Psoas muscle (tissue), 8 donors: Measurements from ENCODE around the gene KATNBL1. TPM values are rescaled to one million over a fixed set of nuclear protein-coding genes. Genes with fewer than 3 reads are reported as not detected.
"Not testable (repeated sequence)": the region's sequence is repeated elsewhere in the genome, so short reads cannot be mapped to it uniquely, and the experiment has no call there.

Experiments used
- ATAC-seq, 4 donors: fragments of 200-7000 bp; cut with Tn5 transposase; one replicate each; pipeline ENCODE4 v1.9.1; 2020; ENCODE audit warnings: moderate library complexity in 3 of 4, mild to moderate bottlenecking in 2 of 4
- DNase-seq, 2 donors: peaks; one replicate each; pipeline ENCODE4 v3.0.0-alpha.2; 2020
- H3K27ac ChIP-seq: fragments of 200-600 bp; one replicate; pipeline ENCODE4 v1.8.0; 2022
- H3K27me3 ChIP-seq, 3 donors: fragments of 200-600 bp in 1 of 3; one replicate each; pipeline versions ENCODE4 v1.6.1 to v1.8.0; 2013 to 2022; ENCODE audit warnings: low read length in 2 of 3, mild to moderate bottlenecking in 2 of 3, moderate library complexity in 1 of 3; ENCODE audit not compliant: insufficient read depth in 3 of 3
- H3K36me3 ChIP-seq, 2 donors: fragments of 200-600 bp in 1 of 2; one replicate each; pipeline versions ENCODE4 v1.6.1 to v1.8.0; 2013 to 2022; ENCODE audit warnings: low read depth in 1 of 2, mild to moderate bottlenecking in 1 of 2, moderate library complexity in 1 of 2; ENCODE audit not compliant: insufficient read depth in 1 of 2
- H3K4me1 ChIP-seq: fragments of 200-600 bp; one replicate; pipeline ENCODE4 v1.8.0; 2022
- H3K4me3 ChIP-seq: fragments of 200-600 bp; one replicate; pipeline ENCODE4 v1.8.0; 2022; ENCODE audit warnings: mild to moderate bottlenecking
- H3K9me3 ChIP-seq: fragments of 200-600 bp; one replicate; pipeline ENCODE4 v1.8.0; 2022
- WGBS, 3 donors: extraction: QIAGEN DNeasy Blood & Tissue Kit; methylation state at CpG; one replicate each; pipeline versions ENCODE4 v1.1.6 to v1.1.7; 2013; 5-methylcytosine and 5-hydroxymethylcytosine counted together
- intact Hi-C, 2 donors: fragments of 100-400 bp; cut with DNase I; formaldehyde crosslinking; loops; one replicate each; pipeline versions ENCODE4 v1.11.0 to v1.14.2; 2022
- polyA plus RNA-seq, 3 donors: library from polyadenylated mRNA; stranded (reverse); fragments of 200-250 nt; gene quantifications; one replicate each; pipeline ENCODE4 v1.2.3, GENCODE V29; 2013
- total RNA-seq, 4 donors: library from RNA; stranded (reverse); fragmentation: NEBNext Ultra II Directional in 2 of 4; extraction: Animal tissue kit (Norgen Biotek cat#: 25700) in 2 of 4; gene quantifications; one replicate each; pipeline versions ENCODE4 v1.2.1 to v1.2.4, GENCODE V29; 2021 to 2023
- TF ChIP-seq, protein P1 (sequence below): fragments of 200-600 bp; IDR thresholded peaks from one replicate; pipeline ENCODE4 v1.8.0; 2022; ENCODE audit warnings: antibody characterized with exemption
- donor health status: healthy with polysubstance abuse.
- donor health status: DM: no; HTN: no; CAD: no; lungs with moderate emphysema.
- donor health status: Bipolar disorder and iron deficiency.
- donor health status: healthy.
- donor health status: DM: yes; HTN: yes; CAD: no.
- donor health status: DM: no; HTN: no; CAD: no.
- donor health status: DM: no; HTN: no; CAD: no.
- donor health status: DM: yes; HTN: yes; CAD: no.

Gene KATNBL1
- total and polyA plus RNA-seq, 7 donors, result 10.4 to 22.3 (median 17.3) TPM

DNA sequence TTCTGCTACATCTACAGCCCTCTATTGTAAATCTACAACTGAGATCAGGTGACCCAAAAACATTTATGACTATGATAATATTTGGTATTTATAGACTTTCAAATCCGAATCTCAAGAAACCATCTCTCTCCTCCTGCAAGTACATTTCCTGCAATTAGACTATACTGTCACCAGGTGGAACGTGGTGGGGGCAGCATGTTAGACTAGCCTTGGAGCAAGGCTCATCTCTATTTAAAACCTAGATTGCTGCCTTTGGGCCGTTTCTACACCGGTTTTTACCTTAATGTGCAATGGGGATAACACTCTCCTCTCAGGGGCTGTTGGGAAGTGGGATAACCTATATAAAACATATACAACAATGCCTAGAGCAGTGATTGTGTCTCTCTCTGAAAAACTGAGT, 3.8 kb upstream of the KATNBL1 start:
- 38 to 46% (median 40%) methylated on average over 4 of the region's 4 CpGs for WGBS, 3 donors
- H3K4me3 ChIP-seq, result no peak overlapping the region
- TF ChIP-seq, protein P1, sequence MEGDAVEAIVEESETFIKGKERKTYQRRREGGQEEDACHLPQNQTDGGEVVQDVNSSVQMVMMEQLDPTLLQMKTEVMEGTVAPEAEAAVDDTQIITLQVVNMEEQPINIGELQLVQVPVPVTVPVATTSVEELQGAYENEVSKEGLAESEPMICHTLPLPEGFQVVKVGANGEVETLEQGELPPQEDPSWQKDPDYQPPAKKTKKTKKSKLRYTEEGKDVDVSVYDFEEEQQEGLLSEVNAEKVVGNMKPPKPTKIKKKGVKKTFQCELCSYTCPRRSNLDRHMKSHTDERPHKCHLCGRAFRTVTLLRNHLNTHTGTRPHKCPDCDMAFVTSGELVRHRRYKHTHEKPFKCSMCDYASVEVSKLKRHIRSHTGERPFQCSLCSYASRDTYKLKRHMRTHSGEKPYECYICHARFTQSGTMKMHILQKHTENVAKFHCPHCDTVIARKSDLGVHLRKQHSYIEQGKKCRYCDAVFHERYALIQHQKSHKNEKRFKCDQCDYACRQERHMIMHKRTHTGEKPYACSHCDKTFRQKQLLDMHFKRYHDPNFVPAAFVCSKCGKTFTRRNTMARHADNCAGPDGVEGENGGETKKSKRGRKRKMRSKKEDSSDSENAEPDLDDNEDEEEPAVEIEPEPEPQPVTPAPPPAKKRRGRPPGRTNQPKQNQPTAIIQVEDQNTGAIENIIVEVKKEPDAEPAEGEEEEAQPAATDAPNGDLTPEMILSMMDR, result no peak
- DNase-seq, result no peak
- no peaks in the 10 kb centered on the region for H3K27me3 ChIP-seq
- no peak overlapping the region for H3K27ac ChIP-seq
- intact Hi-C loops, result loop anchor here in 1 of 2 donors (5.0 kb wide), 1 partner anchor 101 kb away; no protein-coding TSS in a partner anchor
- peaks cover 5% of the 10 kb centered on the region for H3K4me1 ChIP-seq
- ATAC-seq, result no peak
- H3K36me3 ChIP-seq, result no peaks in the 10 kb centered on the region
- H3K9me3 ChIP-seq, result no peaks in the 10 kb centered on the region

DNA sequence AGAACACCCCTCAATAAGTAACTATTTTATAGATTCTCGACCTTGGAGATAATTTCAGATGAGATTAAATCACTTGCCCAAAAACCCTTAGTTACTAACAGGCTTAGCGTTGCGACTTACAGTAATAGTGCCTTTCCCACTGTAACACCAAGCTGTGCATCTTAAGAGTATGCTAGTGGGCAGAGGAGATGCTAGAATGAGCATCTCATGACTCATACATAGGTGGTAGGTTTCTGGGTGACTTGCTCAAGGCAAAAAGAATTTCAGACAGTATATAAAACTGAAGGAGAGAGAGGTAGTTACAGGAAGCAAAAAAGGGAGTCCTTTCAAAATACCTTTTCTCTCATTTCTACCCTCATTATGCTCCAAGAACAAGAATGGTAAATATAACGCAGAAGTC, 3.9 kb downstream of the KATNBL1 start:
- TF ChIP-seq, protein P1, result no peak
- DNase-seq (no peak), ATAC-seq (no peak)
- no peaks in the 10 kb centered on the region for H3K9me3 ChIP-seq
- H3K4me1 ChIP-seq, result peaks cover 8% of the 10 kb centered on the region
- no peaks in the 10 kb centered on the region for H3K36me3 ChIP-seq
- no peaks in the 10 kb centered on the region for H3K27me3 ChIP-seq
- 93 to 97% (median 95%) methylated on average over 4 of the region's 4 CpGs for WGBS, 3 donors
- H3K4me3 ChIP-seq, result no peak overlapping the region
- intact Hi-C loops, result no loop called here
- no peak overlapping the region for H3K27ac ChIP-seq

DNA sequence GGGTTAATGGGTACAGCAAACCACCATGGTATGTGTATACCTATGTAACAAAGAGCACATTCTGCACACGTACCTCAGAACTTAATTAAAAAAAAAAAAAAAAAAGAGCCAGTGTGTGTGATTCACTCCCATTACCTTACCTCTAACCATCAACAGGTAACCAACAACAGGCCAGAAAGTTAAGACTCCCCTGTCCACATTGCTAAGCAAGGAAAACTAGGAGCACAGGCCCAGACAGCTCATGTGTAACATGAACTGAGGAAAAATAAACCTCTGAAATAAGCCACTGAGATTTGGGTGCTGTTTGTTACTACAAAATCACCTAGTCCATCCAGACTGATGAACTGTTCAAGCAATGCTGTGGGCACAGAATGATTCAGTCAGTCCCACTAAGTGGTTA, 6.0 kb downstream of the KATNBL1 start:
- intact Hi-C loops, result no loop called here
- Histone ChIP-seq H3K36me3 (no peaks in the 10 kb centered on the region), H3K27ac (no peak overlapping the region), H3K9me3 (no peaks in the 10 kb centered on the region), H3K27me3 (no peaks in the 10 kb centered on the region), H3K4me3 (no peak overlapping the region), H3K4me1 (peaks cover 6% of the 10 kb centered on the region)
- no peak for DNase-seq
- TF ChIP-seq, protein P1, result no peak
- ATAC-seq, result no peak
- WGBS, 3 donors, result 93 to 100% (median 95%) methylated on average over 1 of the region's 1 CpG

DNA sequence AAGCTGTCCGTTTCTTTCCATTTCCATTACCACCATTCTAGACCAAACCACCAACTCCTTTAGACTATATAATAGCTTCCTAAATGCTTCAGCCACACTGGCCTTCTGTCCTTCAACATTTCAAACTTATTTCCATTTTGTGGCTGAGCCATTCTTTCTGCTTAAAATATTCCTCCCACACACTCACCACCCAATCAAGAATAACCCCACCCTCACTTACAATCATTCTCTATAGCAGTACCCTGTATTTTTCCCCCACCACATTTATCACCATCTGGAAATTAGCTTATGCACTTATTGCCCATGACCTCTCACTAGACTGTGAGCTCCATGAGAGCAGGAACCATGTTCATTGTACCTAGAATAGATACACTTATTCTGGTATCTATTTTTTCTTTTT, 6.6 kb downstream of the KATNBL1 start:
- Histone ChIP-seq H3K4me1 (no peaks in the 10 kb centered on the region), H3K27me3 (no peaks in the 10 kb centered on the region), H3K9me3 (no peaks in the 10 kb centered on the region), H3K36me3 (no peaks in the 10 kb centered on the region), H3K4me3 (no peak overlapping the region), H3K27ac (no peak overlapping the region)
- ATAC-seq, result no peak
- TF ChIP-seq, protein P1, result no peak
- DNase-seq, result no peak
- 88 to 94% (median 93%) methylated on average over 1 of the region's 1 CpG for WGBS, 3 donors
- intact Hi-C loops, result no loop called here

DNA sequence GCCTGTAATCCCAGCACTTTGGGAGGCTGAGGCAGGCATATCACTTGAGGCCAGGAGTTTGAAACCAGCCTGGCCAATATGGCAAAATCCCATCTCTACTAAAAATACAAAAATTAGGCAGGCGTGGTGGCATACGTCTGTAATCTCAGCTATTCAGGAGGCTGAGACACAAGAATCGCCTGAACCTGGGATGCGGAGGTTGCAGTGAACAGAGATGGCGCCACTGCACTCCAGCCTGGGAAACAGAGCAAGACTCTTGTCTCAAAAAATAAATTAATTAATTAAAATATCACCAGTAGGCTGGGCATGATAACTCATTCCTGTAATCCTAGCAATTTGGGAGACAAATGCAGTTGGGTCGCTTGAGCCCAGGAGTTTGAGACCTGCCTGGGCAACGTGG, 16.6 kb downstream of the KATNBL1 start:
- H3K36me3 ChIP-seq, intact Hi-C loops, H3K27me3 ChIP-seq, H3K9me3 ChIP-seq, ATAC-seq, H3K4me1 ChIP-seq, DNase-seq, H3K4me3 ChIP-seq, H3K27ac ChIP-seq: not testable (repeated sequence)
- WGBS, 3 donors, result 82 to 97% (median 90%) methylated on average over 7 of the region's 7 CpGs
